LHCN-M2 (cell line): ENCODE results near the gene TSACC. TPM values are rescaled to one million over a fixed set of nuclear protein-coding genes. Genes with fewer than 3 reads are reported as not detected.

Experiments used
- DNase-seq: peaks from one replicate; pipeline ENCODE4 v3.0.0-alpha.2; 2012; ENCODE audit warnings: low read depth
- total RNA-seq: library from RNA; depleted of rRNA; stranded (reverse); fragments of >200 nt; gene quantifications from 2 replicates; pipeline ENCODE4 v1.2.3, GENCODE V29; 2014

TSACC gene
- total RNA-seq, 1 experiment from 2014 or later: not detected

- DNase-seq: no peak
Measured at GRCh38 chr1:156373546-156373945, 35.2 kb downstream of the TSACC start.

GRCh38 chr1:156376146-156376545 lies 37.8 kb downstream of the TSACC start:
- DNase-seq: peak; percentile 16

GRCh38 chr1:156376958-156377919 lies 38.9 kb downstream of the TSACC start:
- DNase-seq: no peak

- no peak for DNase-seq
Measured at GRCh38 chr1:156378557-156378956, 40.2 kb downstream of the TSACC start.

- DNase-seq: peak; percentile 80
Measured at GRCh38 chr1:156379420-156380165, 41.3 kb downstream of the TSACC start.

GRCh38 chr1:156382561-156382960 lies 44.2 kb downstream of the TSACC start:
- no peak for DNase-seq

- DNase-seq: peak; percentile 33
Measured at GRCh38 chr1:156383023-156383422, 44.7 kb downstream of the TSACC start.

GRCh38 chr1:156384007-156384406 lies 45.7 kb downstream of the TSACC start:
- no peak for DNase-seq

GRCh38 chr1:156384658-156385057 lies 46.3 kb downstream of the TSACC start:
- no peak for DNase-seq

GRCh38 chr1:156385534-156386031 lies 47.3 kb downstream of the TSACC start:
- peak; percentile 50 for DNase-seq

GRCh38 chr1:156386134-156386901 lies 48.0 kb downstream of the TSACC start:
- no peak for DNase-seq

GRCh38 chr1:156386949-156387869 lies 48.9 kb downstream of the TSACC start:
- no peak for DNase-seq

- no peak for DNase-seq
Measured at GRCh38 chr1:156387870-156388173, 49.5 kb downstream of the TSACC start.

GRCh38 chr1:156388174-156389137 lies 50.1 kb downstream of the TSACC start:
- no peak for DNase-seq

- DNase-seq: no peak
Measured at GRCh38 chr1:156389311-156389710, 51.0 kb downstream of the TSACC start.

- DNase-seq: no peak
Measured at GRCh38 chr1:156390469-156391365, 52.4 kb downstream of the TSACC start.

- no peak for DNase-seq
Measured at GRCh38 chr1:156391366-156391677, 53.0 kb downstream of the TSACC start.

GRCh38 chr1:156391701-156392100 lies 53.4 kb downstream of the TSACC start:
- no peak for DNase-seq

- DNase-seq: no peak
Measured at GRCh38 chr1:156392452-156392853, 54.1 kb downstream of the TSACC start.
